GM19035 (cell line): ENCODE data around the gene PADI4.

ENCODE experiments used
- ATAC-seq: cut with Tn5 transposase; IDR thresholded peaks from one replicate; pipeline ENCODE4 v1.9.1; 2021; ENCODE audit not compliant: unreplicated experiment

PADI4 gene

DNA sequence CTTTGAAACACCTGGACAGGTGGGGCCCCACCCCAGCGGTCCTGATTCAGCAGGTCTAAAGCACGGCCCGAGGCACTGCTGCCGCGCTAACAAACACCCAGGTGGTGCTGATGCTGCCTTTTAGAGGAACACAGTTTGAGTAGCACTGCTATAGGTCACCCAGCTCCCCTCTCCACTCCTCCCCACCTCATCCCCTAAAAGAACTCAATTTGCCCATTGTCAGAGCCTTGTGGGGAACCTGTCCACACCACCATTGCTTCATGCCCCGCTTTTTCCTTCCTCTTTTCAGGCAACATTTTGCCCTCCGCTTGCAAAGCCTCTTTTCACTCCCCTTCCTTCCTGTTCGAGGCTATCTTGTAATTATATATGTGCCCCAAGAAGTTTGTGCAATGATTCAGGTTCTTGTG is 26.2 kb upstream of the PADI4 start:
- ATAC-seq, result no peak

DNA sequence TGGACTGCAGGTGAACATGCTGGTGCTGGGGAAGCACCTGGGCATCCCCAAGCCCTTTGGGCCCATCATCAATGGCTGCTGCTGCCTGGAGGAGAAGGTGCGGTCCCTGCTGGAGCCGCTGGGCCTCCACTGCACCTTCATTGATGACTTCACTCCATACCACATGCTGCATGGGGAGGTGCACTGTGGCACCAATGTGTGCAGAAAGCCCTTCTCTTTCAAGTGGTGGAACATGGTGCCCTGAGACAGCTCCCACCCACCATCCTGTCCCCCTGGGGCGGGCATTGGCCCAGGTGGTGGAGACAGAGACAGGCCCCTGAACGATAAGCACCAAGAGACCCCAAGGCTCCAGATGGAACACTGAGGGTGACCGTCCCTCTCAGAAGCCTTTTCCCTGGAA is 25.2 kb upstream of the PADI4 start:
- no peak for ATAC-seq

DNA sequence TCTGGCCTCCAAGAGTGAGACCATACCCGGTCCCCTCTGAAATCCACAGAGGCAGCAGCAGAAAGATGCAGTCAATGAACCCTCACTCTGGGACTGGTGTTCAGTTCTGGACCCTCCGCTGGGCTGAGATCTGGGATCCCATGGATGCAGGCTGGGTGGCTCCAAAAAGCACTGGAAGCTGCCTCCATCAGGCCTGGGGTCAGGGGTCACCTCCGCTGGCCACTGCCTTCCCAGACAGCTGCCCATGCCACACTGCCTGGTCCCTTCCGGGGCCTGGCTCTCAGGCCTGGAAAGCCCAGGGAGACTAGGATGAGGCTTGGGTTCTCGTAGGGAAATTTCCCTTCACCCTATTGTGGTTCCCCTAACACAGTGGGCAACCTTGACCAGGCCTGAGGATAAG is 21.4 kb upstream of the PADI4 start:
- no peak for ATAC-seq

DNA sequence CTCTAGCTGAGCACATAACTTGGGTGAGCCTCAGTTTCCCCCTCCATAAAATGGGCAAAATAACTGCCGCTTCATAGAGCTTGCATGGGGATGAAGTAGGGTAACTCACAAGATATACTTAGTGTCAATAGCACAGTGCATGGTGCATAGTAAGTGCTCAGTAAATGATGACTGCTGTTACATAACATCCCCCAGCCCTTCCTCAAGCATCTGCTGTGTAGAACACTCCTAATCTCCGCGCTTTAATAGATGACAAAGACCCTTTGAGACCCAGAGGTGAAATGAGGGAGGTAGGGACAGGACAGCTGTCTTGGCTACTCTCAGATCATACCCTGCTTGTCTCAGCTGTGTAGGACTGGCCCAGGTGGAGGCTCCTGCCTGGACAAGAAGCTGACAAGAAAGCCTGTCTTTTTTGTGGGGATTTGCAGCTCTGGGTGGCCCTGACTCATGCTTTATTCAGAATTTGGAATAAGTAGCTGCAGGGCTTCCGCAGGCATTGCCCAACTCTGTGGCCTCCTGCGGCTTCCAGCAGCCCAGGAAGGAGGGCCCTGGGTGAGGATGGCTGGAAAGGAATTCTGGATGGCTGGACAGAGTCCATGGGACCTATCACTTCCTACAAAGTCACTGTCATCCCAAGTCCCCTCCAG is 20.7 kb upstream of the PADI4 start:
- no peak for ATAC-seq

DNA sequence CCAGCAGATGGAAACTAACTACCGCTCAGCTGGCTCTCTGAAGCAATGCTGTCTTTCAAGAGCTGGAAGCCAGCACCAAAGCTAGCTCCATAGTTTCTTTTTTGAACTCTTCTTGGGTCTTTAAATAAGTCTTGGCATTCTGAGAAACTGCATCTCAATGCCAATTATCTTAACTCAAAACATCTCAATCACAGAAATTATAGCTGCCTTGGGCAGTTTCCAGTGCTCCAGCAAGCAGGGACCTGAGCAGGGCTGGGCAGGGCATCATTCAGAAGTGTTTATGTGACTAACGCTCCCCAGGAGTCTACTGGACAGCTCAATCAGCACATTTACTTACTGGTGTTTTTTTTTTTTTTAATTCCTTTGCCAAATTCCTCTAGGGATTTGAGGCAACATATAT is 18.3 kb upstream of the PADI4 start:
- no peak for ATAC-seq

DNA sequence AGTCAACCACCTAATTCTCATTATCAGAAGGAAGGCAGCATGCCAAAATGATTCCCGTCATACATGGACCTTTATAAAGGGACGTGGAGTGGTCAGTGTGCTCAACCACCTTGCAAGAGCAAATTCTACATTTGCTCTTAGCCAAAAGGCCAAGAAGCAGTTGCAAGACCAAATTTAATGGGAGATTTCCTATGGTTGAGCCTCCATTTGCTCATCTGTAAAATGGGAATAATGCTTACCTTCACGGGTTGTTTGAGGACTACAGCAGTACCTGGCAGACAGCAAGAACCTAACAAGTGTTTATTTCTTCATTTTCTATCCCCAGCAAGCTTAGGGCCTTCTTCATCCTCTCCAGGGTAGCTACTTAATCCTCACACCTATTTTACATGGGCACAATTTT is 17.4 kb upstream of the PADI4 start:
- no peak for ATAC-seq

DNA sequence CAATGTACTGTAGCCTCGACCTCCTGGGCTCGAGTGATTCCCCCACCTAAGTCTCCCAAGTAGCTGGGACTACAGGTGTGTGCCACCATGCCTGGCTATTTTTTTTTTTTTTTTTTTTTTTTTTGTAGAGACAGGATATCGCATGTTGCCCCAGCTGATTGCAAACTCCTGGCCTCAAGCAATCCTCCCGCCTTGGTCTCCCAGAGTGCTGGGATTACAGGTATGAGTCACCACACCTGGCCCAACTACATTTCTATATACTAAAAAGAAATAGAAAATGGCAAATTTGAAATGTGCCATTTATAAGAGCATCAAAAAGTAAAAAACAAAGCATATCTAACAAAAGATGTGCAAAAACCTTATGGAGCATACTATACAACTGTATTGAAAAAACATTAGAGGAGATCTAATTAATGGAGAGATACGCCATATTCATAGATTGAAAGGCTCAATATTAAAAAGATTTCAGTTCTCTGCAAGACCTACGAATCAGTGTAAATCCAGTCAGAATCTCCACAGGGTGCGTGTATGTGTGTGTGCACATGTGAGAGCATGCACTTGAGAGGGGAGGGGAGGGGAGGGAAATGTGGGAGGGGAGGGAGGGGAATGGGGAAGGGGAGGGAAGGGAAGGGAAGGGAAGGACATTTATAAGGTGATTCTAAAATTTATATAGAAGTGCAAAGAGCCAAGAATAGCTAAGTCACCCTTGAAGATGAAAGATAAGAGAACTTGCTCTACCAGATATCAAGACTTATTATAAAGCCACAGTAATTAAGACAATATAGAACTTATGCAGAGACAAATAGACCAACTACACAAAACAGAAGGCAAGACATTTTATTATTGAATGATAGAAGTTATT is 15.5 kb upstream of the PADI4 start:
- no peak for ATAC-seq

DNA sequence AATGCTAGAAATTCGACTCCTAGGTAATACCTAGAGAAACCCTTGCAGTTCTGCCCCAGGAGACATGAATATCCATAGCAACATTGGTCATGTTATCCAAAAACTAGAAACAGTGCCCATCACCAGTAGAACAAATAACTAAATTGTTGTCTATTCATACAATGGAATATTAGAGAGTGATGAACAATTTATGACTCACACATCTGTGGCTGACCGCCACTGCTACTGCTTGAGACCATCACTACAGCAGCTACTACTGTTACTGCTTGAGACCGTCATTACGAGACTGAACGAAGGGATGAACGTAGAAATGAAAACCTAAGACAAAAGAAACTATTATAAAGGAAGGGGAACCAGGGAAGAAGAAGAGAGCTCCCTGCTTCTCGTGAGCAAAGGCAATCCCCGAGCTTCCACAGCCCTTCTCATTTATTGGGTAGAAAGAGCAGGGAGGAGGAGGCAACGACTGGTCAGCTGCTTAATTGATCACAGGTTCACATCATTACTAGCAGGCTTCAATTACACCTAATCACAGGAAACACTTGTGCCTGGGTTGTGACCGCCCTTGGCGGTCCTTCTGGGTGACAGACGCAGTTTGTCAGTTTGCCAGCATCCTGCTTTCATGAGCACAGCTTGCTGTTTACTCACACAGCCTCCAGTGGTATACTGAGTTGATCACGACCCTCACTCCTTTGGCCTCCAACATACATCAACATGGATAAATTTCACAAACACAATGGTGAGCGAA is 14.1 kb upstream of the PADI4 start:
- no peak for ATAC-seq

DNA sequence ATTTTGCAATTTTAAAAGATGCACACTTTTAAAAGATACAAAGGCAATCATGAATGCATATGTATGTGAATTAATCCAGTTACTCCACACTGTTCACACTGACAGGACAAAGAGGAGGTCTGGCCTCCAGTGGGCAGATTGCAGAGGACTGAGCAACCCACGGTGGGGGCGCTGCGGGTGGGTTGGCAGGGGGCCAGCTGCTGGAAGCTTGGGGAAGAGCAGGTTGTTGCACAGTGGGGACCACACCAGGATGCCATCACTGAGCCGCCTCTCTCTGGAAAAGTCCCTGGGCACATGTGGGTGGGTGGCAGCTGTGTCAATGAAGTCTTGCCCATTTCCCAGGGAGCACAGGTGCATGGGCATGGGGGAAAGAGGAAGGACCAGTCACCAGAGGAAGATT is 12.7 kb upstream of the PADI4 start:
- ATAC-seq, result no peak

DNA sequence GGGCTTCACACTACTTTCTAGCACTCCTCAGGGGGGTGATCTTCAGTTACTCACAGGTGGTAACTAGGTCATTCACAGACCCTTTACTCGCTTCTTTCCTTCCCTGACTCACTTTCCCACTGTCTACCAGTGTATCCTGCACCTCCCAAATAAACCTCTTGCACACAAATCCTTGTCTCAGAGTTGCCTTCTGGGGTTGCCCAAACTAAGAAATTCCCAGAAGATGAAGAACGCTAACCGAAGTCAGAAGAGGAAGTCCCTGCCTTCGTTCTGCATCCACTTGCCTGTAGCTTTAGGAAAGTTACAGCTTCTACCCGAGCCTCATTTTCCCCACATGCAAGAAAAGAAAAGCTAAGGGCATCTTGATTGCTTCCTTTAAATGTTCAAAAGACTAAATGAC is 11.9 kb upstream of the PADI4 start:
- ATAC-seq, result no peak

DNA sequence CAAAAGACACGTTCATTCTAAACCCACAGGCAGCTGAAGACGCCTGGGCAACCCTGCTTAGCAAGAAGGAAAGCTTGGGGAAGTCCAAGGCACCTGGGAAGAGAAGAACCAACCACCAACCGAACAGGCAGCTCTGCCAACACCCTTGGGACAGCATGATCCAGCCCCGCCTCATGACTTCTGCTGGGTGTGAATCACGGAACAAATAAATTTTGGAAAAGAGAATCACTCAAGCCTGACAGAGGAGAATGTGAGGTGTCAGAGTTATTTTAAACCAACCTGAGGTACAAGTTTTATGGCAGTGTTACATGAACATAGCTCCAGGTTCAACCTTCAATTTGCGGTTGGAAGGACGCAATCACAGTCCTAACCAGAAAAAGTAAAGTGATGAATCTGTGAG is 10.0 kb upstream of the PADI4 start:
- no peak for ATAC-seq

DNA sequence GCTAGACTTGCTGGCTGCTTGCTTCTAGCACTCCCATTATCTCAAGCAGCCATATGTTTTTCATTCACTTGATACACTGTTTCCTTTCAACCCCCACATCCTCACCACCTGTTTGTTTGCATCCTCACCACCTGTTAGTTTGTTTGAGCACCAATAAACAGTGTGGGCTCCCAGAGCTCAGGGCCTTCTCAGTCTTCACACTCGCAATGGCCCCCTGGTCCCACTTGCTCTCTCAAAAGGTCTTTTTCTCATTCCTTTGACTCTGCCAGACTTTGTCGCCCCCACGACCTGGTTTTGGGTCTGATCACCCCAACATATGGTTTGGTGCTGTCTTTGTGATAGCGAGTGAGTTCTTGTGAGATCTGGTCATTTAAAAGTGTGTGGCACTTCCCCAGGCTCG is 6.2 kb upstream of the PADI4 start:
- ATAC-seq, result no peak

DNA sequence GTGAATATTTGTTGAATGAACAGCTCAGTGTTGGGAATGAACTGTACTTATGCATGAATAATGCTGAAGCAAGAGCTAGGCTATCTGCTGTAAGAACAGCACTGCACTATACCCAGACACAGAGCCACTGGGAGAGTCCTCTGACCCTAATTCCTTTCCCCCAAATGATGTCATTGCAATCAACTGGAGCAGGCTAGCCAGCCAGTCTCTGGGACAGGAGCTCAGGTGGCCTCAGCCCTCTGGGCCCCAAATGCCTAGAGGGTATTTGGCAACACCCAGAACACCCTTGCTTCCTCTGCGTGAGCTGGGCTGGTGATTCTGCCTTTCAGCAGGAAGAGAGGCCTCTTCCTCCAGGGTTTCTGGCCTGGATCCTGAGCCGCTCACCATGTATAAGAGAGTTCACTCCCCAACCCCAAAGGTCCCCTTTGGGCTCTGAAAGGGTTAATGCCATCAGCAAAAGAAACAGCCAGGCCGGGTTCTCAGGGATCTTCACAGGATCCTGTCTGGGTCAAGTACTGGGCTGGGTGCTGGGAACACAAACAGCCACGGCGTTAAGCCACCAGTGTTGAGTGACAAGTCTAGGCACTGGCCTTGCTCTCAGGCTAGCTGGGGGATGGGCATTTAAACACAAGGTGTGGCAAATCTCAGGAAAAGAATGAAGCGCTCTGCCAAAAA is 3.7 kb upstream of the PADI4 start:
- no peak for ATAC-seq

DNA sequence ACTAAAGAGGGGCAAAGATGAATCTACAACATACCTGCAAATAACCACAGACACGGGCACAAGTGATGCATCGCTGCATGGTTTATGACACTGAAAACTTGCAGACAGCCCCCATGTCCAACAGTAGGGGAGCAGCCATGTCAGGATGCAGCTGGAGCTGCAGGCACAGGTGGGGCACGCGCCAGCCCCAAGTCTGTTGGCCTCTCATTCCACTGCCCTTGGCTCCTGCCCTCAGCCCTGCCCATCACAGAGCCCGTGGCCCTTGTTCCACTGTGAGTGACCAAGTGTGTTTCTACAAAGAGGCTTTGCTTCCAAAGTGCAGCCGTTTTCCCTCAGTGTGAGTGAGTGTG is 3.2 kb upstream of the PADI4 start:
- ATAC-seq, result no peak

DNA sequence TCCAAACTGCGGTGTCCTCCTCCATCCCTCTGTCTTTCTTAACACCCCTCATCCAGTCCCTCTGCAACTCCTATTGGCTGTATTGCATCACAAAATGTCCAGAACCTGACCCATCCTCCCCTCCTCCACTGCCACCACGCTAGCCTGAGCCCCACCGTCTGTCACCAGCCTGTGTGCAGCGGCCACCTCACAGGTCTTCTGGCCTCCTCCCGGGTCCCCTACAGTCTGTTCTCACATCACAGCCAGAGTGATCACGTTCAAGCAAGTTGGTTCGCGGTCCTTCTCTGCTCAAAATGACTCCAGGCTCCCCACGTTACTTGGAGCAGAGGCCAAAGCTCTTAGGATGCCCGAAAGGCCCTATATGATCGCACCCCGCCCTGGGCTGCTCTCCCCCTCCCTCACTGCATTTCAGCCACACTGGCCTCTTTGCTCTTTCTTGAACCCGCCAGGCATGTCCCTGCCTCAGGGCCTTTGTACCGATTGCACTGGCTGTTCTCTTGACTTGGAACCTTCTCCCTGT is 2.4 kb upstream of the PADI4 start:
- ATAC-seq, result no peak

DNA sequence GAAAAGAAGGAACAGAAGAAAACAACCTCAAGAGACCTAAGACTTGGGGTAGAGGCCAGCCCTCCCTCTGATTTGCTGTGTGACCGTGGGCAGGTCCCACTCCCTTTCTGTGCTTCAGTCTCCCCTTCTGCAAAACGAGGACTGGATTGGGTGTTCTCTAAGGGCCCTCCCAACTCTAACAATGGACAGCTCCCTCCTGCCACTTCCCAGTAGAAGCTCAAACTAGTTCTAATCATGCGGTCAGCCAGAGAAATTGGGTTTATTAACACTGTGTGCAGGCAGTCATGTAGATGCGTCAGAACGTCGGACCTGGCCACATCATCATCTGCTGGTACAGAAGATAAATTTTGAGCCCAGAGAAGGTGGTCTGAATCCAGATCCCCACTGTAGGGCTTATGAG is 1.6 kb upstream of the PADI4 start:
- ATAC-seq, result no peak

DNA sequence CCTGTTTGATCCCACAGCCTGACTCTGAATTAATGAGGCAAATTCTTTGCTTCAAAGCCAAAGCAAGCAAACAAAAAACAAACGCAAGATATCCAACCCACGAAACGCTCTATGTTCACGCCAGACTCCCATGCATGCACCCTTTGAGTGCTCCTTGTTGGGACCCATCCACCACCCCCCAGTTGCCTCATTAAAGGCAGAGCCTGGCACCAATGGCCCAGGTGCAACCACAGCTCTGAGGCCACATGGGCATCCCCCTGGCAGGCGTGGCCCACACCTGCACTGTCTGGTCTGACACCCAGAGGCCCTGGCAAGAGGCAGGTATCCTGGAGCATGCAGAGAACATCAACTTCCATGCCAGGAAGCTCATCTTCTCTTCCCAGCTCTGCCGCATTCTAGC is 1.1 kb upstream of the PADI4 start:
- ATAC-seq, result no peak

DNA sequence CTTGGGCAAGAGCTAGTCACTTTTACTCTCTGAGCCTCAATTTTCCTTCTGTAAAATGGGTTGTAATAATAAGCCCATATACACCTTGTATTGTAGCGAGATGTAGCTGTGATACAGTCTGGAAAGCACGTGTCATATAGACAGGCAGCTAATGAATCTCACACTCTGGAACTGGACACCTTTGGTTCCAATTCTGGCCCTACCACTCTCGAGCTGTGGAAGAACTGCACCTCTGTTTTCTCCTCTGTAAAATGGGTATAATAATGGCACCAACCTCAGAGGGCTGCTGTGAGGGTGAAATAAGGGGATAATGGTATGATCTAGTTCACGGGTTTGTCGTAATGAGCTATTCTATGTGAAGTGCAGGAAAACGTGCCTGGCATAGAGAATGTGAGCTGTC is 668 bp upstream of the PADI4 start:
- no peak for ATAC-seq

DNA sequence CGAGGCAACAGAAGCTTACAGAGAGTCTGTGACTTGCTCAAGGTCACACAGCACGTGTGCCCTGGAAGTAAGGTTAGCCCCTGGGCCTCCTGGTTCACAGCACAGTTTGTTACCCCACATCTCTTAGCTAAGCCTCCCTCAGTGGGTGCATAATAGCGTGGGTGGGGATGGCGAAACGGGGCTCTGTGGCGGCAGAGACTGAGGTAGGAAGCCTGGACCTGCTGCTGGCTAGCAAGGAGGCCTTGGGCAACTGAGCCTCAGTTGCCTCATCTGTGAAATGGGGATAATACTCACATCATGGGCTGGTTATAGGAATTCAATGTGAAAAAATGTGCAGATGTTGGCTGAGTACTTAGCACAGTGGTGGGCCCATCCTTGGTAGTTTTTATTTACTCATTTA is 596 bp downstream of the PADI4 start:
- no peak for ATAC-seq

DNA sequence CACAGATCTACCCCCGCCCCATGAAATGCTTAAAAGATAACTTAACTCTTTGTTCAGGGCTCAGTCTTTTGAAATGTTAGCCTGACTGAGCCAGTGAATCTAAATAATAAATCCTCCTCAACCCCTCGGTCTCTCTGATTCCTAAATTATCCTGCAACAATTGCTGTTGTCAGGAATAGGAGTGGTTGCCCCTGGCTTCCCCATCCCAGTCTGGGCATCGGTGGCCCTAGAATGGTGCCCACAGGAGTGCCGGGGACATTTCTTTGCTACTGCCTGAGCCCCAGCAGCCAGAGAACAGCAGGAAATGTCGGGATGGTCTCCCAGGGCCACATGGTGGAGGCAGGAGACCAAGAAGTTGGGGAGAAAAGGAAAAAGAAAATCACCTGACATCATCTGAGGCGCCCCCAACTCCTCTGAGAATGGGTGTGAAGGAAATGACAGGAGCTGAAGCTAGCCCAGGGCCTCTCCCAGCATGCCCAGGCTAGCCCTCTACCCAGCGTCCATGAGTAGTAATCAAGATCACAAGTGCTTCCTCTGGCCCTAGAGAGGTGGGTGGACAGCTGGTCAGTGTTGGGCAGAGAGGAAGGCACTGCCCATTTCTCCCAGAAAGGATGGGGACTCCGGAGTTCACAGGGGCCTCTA is 1.6 kb downstream of the PADI4 start:
- ATAC-seq, result no peak

DNA sequence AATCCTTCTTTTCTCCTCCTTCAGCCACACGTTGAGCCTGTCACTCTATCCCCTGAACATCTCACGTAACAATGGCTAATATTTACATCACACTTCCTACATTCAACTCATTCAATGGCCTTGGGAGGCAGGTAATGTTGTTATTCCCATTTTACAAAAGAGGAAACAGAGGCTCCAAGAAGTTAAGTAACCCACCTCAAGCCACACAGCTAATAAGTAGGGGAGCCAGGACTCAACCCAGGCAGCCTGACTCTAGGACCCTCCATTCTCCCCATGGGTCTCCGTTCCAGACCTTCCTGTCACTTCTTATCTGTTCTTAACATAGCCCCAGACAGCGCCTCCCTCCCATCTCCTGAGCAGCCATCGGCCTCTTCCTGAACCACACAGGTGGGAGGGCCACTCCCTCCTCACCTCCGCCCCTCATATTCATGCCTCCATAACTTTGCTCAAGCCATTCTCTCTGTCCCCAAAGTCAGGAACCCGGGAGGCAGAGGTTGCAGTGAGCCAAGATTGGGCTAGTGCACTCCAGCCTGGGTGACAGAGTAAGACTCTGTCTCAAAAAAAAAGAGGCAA is 2.2 kb downstream of the PADI4 start:
- ATAC-seq, result no peak
